ENCODE measurements around the gene GHRL.

Gene GHRL

GRCh38 chr3:10281951-10282350, 10.8 kb downstream of the GHRL start:
- DNase-seq (ENCODE audit: low read depth), result no peak
- H3K4me3 ChIP-seq (ENCODE audit: control insufficient read depth, low read depth, low read length), result no peak overlapping the region
- no peak for TF ChIP-seq CTCF (IDR thresholded peaks at IDR 0.05; ENCODE audit: control insufficient read depth, insufficient read depth, low read depth, low read length, missing control alignments)

DNA sequence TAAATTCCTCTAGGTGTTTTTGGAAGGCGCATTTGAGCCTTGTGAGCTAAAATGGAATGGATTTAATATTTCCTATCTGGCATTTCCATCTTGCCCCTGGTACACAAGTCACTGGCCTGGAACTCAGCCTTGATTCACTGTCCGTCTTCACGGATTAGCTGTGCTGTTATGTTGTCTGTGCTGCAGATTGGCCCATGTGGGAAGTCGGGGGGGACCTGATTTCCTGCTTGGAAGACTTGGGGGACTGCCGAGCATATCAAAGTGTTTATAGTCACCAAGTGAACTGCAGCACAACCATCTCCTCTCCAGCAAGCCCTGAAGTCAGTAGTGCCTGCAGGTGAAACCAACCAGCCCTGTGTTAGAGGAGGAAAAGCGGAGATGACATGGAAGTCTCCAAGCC, 12.2 kb downstream of the GHRL start:
- no peak for TF ChIP-seq CTCF (IDR thresholded peaks at IDR 0.05; ENCODE audit: control insufficient read depth, insufficient read depth, low read depth, low read length, missing control alignments)
- no peak for DNase-seq (ENCODE audit: low read depth)
- H3K4me3 ChIP-seq (ENCODE audit: control insufficient read depth, low read depth, low read length), result no peak overlapping the region

DNA sequence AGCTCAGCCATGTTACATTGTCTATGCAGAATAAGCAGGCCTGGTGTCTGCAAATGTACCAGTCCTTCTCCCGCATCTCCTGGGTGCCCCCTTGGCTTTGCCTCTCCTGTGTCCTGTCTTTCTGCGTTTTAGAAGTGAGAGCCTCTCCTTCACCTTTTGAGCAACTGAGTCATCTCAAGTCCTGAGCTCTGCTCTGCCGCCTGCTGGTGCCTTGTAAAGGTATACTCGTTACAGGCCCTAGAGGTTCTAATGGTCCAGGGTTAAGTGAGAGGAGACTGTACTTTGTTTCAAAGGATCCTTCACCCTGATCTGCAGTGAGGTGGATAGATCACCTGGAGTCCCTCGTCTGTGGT, 12.6 kb downstream of the GHRL start:
- H3K4me3 ChIP-seq (ENCODE audit: control insufficient read depth, low read depth, low read length), result no peak overlapping the region
- TF ChIP-seq CTCF (IDR thresholded peaks at IDR 0.05; ENCODE audit: control insufficient read depth, insufficient read depth, low read depth, low read length, missing control alignments), result peak; percentile 26
- no peak for DNase-seq (ENCODE audit: low read depth)

DNA sequence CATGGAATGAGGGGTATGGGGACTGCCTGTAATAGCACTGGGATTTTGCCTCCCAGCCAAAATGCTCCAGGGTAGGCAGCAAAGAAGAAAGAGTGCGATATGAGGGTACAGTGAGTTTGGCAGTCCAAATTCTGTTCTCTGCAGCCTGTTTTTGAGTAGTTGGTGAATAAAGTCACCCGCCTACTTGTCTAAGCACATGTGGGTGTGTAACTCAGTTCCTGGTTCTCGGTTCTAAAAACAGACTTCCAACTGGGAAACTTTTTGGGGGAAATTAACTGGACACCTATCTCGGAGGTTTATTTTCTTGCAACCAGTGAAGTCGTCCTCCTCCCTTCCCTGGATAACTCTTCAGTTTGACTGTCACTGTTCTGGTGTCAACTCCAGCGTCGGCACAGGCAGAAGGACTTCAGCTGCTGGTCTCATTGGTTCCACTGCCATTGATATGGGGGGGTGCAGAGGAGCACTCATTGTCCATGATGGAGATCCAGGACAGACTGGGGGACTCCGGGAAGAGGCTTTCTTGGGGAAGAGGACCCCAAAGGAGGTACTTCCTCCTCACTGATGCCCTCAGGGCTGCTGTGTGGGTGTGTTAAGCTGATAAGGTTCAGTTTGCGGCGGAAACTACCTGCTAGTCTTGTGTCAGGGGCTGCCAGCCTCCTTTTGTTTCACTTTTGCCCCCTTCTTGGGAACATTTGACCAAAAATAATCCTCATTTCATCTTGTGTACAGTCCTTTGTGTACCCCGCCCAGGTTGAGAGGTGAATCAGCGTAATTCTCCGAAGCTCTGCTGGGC, 13.2 kb downstream of the GHRL start:
- TF ChIP-seq CTCF (IDR thresholded peaks at IDR 0.05; ENCODE audit: control insufficient read depth, insufficient read depth, low read depth, low read length, missing control alignments), result no peak
- no peak for DNase-seq (ENCODE audit: low read depth)
- no peak overlapping the region for H3K4me3 ChIP-seq (ENCODE audit: control insufficient read depth, low read depth, low read length)

- TF ChIP-seq CTCF (IDR thresholded peaks at IDR 0.05; ENCODE audit: control insufficient read depth, insufficient read depth, low read depth, low read length, missing control alignments), result no peak
- no peak for DNase-seq (ENCODE audit: low read depth)
- no peak overlapping the region for H3K4me3 ChIP-seq (ENCODE audit: control insufficient read depth, low read depth, low read length)
These were observed 14.2 kb downstream of the GHRL start for GRCh38 chr3:10278501-10278900.

GRCh38 chr3:10277115-10277625, 15.6 kb downstream of the GHRL start:
- TF ChIP-seq CTCF (IDR thresholded peaks at IDR 0.05; ENCODE audit: control insufficient read depth, insufficient read depth, low read depth, low read length, missing control alignments), result no peak
- no peak overlapping the region for H3K4me3 ChIP-seq (ENCODE audit: control insufficient read depth, low read depth, low read length)
- no peak for DNase-seq (ENCODE audit: low read depth)

Measured in AG09309 (cell line).